ENCODE data around the gene PAIP2. TPM values are rescaled to one million over a fixed set of nuclear protein-coding genes. Genes with fewer than 3 reads are reported as not detected.

The PAIP2 gene
- total RNA-seq, 2 donors from 2014 or later = 29.0 to 54.2 TPM

- no peak overlapping the region for H3K27ac ChIP-seq
- no peaks in the 10 kb centered on the region for H3K9me3 ChIP-seq
- no peak for ATAC-seq
- intact Hi-C loops (cut with DNase I) = no loop called here
- H3K27me3 ChIP-seq = no peaks in the 10 kb centered on the region
- peaks cover 18 to 19% of the 10 kb centered on the region in 2 donors for H3K36me3 ChIP-seq (replicated peaks in 1 of 2; ENCODE audit: insufficient read depth in 1 of 2, low read depth in 2 of 2)
- 26 to 27% methylated on average over 1 of the region's 1 CpG for WGBS, 2 donors
- DNase-seq = no peak
- peaks cover 38% of the 10 kb centered on the region for H3K4me1 ChIP-seq
- TF ChIP-seq POLR2A (IDR thresholded peaks at IDR 0.05) = no peak
- no peak for TF ChIP-seq CTCF (IDR thresholded peaks at IDR 0.05)
- H3K4me3 ChIP-seq = no peak overlapping the region
Observed at GRCh38 chr5:139314276-139314675, 27.4 kb upstream of the PAIP2 start.

- H3K4me3 ChIP-seq = no peak overlapping the region
- peaks cover 24 to 26% of the 10 kb centered on the region in 2 donors for H3K36me3 ChIP-seq (replicated peaks in 1 of 2; ENCODE audit: insufficient read depth in 1 of 2, low read depth in 2 of 2)
- H3K9me3 ChIP-seq = no peaks in the 10 kb centered on the region
- DNase-seq (no peak), ATAC-seq (no peak)
- intact Hi-C loops (cut with DNase I) = no loop called here
- peaks cover 31% of the 10 kb centered on the region for H3K4me1 ChIP-seq
- no peak overlapping the region for H3K27ac ChIP-seq
- TF ChIP-seq CTCF (IDR thresholded peaks at IDR 0.05) (no peak), POLR2A (IDR thresholded peaks at IDR 0.05) (no peak)
- no peaks in the 10 kb centered on the region for H3K27me3 ChIP-seq
- WGBS, 2 donors = 68 to 76% methylated on average over 3 of the region's 3 CpGs
Observed at GRCh38 chr5:139315056-139315615, 26.5 kb upstream of the PAIP2 start.

GRCh38 chr5:139335811-139336210 is 5.8 kb upstream of the PAIP2 start:
- peak; percentile 19 for ATAC-seq
- DNase-seq = no peak
- H3K27ac ChIP-seq = no peak overlapping the region
- 73 to 82% methylated on average over 6 of the region's 6 CpGs for WGBS, 2 donors
- TF ChIP-seq POLR2A (IDR thresholded peaks at IDR 0.05) (no peak), CTCF (IDR thresholded peaks at IDR 0.05) (no peak)
- intact Hi-C loops (cut with DNase I) = no loop called here
- peaks cover 0 to 4% of the 10 kb centered on the region in 2 donors for H3K36me3 ChIP-seq (replicated peaks in 1 of 2; ENCODE audit: insufficient read depth in 1 of 2, low read depth in 2 of 2)
- peaks cover 4% of the 10 kb centered on the region for H3K4me1 ChIP-seq
- H3K4me3 ChIP-seq = no peak overlapping the region
- H3K9me3 ChIP-seq = no peaks in the 10 kb centered on the region
- no peaks in the 10 kb centered on the region for H3K27me3 ChIP-seq

GRCh38 chr5:139340051-139340450 is 1.6 kb upstream of the PAIP2 start:
- no peak for DNase-seq
- Histone ChIP-seq H3K27ac (no peak overlapping the region), H3K9me3 (no peaks in the 10 kb centered on the region), H3K27me3 (no peaks in the 10 kb centered on the region), H3K4me3 (no peak overlapping the region), H3K4me1 (peaks cover 24% of the 10 kb centered on the region), H3K36me3 (replicated peaks in 1 of 2; ENCODE audit: insufficient read depth in 1 of 2, low read depth in 2 of 2) (no peaks in the 10 kb centered on the region)
- ATAC-seq = no peak
- WGBS, 2 donors = 80 to 88% methylated on average over 2 of the region's 2 CpGs
- no peak for TF ChIP-seq CTCF (IDR thresholded peaks at IDR 0.05)
- no peak for TF ChIP-seq POLR2A (IDR thresholded peaks at IDR 0.05)
- intact Hi-C loops (cut with DNase I) = no loop called here

GRCh38 chr5:139341187-139341688 is 416 bp upstream of the PAIP2 start:
- no peaks in the 10 kb centered on the region for H3K9me3 ChIP-seq
- WGBS, 2 donors = 1 to 2% methylated on average over 13 to 17 of the region's 17 CpGs
- peaks cover 24% of the 10 kb centered on the region for H3K4me1 ChIP-seq
- intact Hi-C loops (cut with DNase I) = no loop called here
- H3K27me3 ChIP-seq = no peaks in the 10 kb centered on the region
- no peak for TF ChIP-seq POLR2A (IDR thresholded peaks at IDR 0.05)
- TF ChIP-seq CTCF (IDR thresholded peaks at IDR 0.05) = no peak
- peak overlapping the region in 1 of 2 donors; percentile 41 for H3K4me3 ChIP-seq
- peak overlapping the region in 3 of 4 donors; percentile 93 to 99 (median 98) for H3K27ac ChIP-seq
- H3K36me3 ChIP-seq (replicated peaks in 1 of 2; ENCODE audit: insufficient read depth in 1 of 2, low read depth in 2 of 2) = no peaks in the 10 kb centered on the region
- ATAC-seq = no peak
- DNase-seq = no peak
